Measurements from ENCODE around the gene RSPRY1.

- TF ChIP-seq CTCF (IDR thresholded peaks at IDR 0.05), result no peak
- no peak for TF ChIP-seq ZFX (IDR thresholded peaks at IDR 0.05; ENCODE audit: borderline replicate concordance)
Observed at GRCh38 chr16:57141822-57142631, 44.1 kb upstream of the RSPRY1 start.
